GM19395 (cell line): ENCODE measurements around the gene LHPP.

Source experiments
- ATAC-seq: cut with Tn5 transposase; IDR thresholded peaks from one replicate; pipeline ENCODE4 v1.9.1; 2021; ENCODE audit warnings: mild to moderate bottlenecking, moderate library complexity; ENCODE audit not compliant: unreplicated experiment

Gene LHPP

DNA sequence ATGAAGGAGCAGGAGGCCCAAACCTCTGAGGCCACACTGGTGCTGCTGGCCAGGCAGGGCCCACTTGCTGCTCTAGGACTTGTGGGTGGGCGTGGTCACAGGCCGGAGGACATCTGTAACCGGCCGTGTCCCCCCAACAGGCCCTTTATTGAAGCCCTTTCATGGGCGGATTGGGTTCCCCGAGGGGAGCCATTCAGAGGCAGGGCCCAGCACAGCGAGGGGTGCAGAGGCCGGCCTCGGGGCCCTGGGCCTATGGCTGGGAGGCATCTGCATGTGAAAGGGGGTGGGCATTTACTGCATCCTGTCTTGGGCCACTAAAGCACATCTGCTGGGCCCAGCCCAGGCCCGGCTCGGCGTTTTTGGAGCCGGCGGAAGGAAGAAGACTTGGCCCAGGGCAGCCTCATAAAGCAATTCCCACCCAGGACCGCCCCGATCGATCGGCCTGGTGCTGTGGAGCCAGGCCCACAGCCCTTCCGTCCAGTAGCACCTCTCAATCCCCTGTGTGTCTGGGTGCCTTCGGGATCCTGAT lies 8.4 kb downstream of the LHPP start:
- no peak for ATAC-seq

DNA sequence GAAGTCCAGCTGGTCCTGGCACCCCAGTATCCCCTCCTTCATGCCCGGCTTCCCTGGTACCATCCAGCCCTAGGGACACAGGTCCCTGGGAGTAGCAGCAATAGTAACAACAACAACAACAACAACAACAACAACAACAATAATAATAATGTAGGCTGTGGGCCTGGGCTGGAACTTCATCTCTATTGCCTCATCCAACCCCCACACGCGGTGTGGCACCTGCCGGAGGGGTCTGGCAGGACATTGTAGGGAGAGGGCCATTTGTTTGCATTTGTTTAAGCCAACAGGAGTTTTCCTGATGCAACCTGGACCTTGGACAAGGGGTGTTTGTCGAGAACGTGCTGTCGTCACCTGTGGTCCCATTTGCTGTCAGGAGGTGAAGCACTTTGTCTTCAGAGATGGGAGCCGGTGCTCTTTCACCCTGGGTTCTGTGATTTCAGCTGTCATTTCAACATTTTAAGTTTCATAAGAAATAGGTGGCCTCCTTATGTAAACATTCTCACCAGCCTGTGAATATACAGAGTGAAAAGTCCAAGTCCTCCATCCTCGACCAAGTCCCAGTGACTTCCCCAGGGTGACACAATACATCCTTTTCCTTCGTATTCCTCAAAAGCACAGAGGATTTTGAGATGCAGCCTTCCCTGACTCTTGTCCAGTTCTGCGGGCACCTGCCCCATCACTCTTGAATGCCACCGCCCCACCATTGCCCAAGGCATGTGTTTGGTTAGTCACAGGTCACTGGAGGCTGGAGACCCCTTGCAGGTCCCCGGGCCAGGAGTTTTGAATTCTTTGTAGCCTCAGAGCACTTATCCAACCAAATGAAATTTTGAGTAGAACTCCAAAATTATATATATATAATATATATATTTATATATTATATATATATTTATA lies 9.2 kb downstream of the LHPP start:
- no peak for ATAC-seq

DNA sequence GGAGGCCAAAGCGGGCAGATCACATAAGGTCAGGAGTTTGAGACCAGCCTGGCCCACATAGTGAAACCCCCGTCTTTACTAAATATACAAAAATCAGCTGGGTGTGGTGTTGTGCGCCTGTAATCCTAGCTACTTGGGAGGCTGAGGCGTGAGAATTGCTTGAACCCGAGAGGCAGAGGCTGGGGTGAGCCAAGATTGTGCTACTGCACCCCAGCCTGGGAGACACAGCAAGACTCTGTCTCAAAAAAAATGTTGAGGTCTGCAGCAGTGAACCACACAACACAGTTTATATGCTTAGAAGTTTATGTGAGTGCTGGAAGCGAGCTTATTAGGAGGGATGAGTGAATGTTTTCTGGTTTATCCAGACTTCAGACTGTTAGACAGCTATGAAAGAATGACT lies 10.4 kb downstream of the LHPP start:
- ATAC-seq, result no peak

DNA sequence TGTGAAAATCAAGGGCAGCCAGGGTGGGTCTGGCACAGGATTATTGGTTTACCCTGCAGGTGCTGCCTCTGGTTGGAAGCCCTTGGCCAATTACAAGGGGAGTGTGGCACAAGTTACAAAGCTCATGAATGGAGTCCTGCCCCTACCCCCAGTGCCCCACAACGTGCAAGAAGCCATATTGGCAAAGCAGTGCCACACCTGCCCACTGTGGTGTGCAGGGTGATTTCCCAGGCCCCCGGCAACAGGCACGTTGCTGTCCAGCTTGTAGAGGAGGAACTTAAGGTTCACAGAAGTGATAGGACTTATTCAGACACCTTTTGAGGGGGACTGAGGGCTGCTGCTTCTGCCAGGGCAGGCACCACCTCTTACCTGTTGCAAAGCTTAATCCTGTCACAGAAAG lies 11.4 kb downstream of the LHPP start:
- ATAC-seq, result no peak

DNA sequence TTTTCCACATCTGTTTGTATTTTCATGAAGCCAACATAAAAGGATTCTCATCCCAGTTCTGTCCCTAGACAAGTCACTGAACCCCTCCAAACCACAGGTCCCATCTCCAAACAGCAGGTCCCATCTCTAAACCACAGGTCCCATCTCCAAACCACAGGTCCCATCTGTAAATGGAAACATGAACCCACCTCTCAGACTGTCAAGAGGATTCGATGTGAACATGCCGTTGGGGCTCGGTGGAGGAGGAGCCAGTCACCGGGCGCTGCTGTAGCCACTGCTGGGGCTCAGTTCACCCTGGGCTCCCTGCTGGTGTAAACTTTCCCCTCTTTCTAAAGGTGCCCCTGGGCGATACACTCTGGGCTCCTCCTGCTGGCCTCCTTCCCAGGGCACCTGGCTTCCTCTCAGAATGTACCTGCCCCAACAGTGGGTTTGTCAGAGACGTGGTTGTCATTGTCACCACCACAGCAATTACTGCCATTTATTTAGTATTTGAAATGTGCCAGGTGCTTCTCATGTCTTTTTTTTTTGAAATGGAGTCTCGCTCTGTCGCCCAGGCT lies 13.0 kb downstream of the LHPP start:
- no peak for ATAC-seq

DNA sequence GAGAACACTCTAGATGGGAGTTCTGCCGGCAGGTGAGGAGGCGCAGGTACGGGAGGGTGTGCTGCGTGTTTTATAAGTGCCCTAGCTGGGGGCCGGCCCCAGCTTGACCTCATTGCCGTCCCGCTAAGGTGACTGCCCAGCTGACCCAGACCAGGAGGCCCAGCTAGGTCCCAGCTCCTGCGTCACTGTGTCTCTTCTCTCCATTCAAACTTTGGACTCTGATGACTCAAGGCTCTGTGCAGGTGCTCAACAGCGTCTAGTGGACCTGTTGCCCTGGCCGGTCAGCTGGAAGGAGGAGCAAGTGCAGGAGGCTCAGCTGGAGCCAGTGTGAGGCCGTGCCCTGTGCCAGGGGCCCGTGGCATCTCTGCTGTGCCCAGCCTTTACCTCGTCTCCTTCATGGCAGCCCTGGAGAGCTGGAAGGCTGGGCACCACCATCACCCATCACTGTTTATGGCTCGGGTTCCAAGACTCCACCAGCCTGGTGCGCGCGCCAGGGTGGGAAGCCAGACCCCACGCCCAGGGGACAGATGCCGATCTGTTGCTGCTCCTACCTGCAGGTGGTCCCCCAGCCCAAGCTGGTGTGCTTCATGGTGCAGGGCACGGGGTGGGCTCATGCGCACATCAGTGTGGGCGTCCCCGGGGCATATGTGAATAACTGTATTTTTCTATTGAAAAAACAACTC lies 14.6 kb downstream of the LHPP start:
- no peak for ATAC-seq

DNA sequence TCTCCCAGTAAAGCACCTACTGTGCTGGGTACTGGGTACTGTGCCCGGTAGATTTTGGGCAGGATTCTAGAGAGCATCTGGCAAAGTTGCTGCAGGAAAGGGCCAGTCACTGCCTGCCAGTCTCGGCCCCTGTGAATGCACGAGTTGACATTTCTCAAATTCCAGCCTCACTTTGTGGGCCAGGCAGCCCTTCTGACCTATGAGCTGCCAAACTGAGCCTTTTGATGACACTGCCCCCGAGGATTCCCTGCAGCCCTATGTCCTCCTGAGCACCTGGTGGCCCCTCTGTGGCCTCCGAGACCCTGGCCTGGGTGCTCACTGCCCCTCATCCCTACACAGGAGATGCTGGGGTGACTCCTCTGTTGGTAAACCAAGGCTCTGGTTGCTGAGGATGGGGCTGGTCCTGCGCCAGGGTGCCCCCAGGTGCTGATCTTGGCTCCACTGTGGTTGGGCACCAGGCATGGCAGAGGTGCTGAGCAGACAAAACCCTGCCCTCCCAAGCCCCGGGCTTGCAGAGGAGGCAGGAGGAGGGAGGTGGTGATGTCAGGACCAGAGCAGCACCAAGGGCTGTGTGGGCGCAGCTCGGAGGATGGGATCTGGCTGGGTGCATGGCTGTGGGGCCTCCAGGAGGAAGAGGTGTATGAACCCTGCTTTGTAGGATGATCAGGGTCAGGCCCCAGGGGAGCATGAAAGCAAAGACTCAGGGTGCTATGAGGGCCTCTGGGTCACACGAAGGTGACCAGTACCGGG lies 16.2 kb downstream of the LHPP start:
- ATAC-seq, result no peak

DNA sequence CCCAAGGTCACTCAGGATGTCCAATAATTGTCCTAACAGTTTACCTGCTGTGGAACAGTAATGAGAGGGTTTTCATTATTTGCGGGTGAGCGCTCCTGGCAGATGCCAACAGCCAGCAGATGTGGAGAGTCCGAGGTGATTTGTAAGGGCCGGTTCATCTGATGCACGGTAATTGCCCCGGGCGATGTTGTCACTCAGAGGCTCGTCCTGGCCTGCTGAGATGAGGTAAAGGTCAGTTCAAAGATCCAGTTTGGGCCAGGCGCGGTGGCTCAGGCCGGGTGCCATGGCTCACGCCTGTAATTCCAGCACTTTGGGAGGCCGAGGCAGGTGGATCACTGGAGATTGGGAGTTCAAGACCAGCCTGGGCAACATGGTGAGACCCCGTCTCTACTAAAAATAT lies 16.9 kb downstream of the LHPP start:
- no peak for ATAC-seq

DNA sequence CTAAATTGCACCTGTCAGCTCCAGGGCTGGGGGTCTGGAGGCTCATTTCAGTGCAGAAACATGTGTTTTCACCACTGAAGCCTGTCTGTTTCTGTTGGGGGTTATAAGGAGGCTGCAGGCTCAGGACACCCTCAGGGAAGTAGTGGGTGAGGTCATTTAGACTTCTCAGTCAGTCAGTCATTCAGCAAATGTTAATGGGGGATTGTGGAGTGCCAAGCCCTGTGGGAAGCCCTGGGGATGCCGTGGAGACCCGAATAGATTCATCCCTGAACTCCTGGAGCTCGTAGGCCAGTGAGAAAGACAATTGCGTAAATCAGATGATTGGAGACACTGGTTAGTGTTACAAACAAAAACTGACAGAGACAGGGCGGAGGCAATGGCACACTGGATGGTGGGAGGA lies 19.2 kb downstream of the LHPP start:
- ATAC-seq, result no peak

DNA sequence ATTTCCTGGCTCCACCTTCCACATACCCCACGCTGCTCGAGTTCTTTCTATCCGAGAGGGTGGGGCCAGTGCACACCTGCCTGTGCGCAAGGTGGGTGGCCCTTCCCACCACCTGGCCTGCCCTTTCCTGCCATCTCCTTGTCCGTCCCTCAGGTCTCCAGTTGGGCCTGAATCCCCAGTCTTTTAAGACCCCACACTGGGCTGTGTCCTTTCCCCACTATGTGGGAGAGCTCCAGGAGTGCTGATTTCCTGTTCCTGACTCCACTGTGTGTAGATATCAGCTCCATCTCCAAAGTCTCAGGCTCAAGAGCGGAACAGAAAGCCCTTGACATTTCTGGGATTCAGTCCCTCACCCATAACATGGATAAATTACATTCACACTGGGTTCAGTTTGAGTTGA lies 20.1 kb downstream of the LHPP start:
- no peak for ATAC-seq

DNA sequence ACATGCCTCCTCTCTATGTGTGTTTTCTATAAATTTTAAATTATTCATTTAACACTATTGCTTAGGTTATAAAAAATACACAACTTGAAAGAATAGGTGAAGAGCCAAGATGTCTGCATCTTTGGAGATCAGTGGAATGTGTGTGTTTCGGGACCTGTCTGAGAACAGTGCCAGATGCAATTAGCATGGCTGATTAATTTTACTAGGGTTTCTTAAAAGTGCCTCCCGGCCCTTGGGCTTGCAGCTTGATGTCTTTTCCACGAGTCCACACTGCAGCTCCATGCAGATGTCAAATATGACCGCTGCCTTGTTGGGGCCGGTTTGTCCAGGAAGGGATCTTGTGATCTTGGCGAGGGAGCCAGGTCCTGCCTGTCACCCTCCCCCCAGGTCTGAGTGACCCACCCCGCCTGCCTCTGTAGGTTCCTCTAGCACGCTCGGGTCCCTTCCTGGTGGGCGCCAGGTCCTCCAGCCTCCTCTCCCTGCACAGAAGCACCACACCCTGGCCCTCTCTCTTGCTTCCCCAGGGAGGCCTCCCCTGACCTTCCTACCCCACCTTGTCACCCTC lies 20.7 kb downstream of the LHPP start:
- ATAC-seq, result no peak

DNA sequence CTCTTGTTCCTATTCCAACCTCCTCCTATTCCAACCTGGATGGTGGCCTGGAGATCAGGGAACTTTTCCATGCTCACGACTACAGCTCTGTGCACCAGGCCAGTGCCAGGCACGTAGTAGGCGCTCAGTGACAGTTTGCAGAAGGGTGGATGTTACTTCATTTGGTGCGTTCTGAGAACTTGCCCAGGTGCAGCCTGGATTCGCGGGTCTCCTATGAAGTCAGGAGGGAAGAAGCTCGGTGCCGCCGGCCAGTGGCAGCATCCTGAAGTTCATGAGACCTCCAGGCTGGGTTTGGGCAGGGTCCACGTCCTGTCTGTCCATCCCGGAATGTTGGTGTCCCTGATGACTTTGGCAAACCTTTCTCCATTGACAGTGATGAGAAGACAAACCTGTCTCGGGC lies 21.3 kb downstream of the LHPP start:
- no peak for ATAC-seq

DNA sequence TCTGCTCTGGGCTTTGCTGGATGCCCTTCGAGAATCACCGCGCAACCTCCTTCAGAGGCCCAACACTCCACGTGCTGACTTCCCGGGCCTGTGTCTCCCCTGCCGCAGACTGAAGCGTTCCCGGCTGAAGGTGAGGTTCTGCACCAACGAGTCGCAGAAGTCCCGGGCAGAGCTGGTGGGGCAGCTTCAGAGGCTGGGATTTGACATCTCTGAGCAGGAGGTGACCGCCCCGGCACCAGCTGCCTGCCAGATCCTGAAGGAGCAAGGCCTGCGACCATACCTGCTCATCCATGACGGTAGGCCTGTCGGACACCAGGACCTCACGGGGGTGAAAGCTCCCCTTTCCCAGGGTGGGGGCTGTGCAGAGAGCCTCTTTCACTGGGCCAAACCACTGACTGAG lies 22.4 kb downstream of the LHPP start:
- ATAC-seq, result no peak

DNA sequence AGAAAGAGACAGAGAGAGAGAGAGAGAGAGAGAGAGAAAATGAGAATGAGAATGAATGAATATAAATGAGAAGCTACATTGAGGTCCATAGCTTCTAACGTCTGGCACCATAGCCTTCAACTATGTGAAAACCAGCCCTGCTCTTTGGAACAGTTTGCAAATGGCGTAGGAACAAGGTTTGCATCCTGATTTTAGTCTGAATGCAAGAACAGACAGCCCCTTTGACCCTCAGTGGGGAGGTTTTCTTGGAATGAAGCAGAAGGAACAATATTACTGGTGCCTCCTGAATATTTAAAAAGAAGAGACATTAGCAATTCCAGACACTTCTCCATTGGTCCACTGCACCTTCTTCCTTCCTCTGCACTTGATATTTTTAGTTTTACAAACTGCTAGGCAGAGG lies 23.0 kb downstream of the LHPP start:
- ATAC-seq, result no peak

DNA sequence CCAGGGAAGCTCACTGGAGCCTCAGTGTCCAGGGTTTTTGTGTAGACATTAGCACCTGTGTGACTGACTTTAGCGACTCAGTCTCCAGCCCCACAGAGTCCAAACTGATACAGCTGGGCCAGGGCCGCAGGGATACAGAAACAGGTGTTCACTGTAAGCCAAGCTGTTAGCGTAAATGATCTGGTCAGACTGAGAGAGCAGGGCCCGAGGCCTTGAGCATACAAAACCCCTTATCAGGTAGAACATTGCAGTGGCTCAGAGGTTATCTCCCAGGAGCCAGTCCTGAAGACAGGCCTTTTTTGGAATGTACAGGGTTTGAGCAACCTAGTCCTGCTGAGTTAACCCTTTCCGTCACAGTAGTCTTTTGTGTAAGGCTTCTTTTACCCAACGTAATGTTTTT lies 25.0 kb downstream of the LHPP start:
- ATAC-seq, result no peak

DNA sequence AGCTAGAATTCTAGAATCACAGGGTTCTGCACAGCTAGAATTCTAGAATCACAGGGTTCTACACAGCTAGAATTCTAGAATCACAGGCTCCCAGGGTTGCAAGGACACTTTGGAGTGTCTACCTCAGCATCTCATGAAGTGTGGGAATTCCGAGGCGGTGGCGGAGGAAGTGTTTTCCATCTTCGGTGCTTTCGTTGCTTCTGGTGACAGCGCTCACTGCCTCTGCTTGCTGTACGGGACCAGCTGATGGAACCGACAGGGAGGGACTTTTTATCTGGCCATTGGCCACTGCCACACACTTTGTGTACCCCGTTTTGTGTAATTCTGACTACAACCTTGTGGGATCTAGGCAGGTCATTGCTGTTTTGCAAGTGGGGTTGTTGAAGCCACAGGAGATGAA lies 29.5 kb downstream of the LHPP start:
- ATAC-seq, result no peak

DNA sequence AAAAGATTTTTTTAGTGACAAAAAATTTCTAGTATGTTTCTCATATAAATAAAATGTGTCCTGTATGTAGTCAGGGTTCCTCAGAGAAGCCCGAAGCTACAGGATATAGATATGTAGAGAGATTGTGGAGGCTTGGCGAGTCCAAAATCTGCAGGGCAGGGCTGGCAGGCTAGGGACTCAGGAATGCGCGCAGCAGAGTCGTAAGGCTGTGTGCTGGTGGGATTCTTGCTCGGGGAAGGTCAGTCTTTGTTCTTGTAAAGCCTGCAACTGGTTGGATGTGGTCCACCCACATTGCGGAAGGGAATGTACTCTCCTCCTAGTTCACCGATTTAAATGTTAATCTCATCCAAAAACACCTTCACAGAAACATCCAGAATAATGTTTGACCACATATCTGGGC lies 30.6 kb downstream of the LHPP start:
- no peak for ATAC-seq

DNA sequence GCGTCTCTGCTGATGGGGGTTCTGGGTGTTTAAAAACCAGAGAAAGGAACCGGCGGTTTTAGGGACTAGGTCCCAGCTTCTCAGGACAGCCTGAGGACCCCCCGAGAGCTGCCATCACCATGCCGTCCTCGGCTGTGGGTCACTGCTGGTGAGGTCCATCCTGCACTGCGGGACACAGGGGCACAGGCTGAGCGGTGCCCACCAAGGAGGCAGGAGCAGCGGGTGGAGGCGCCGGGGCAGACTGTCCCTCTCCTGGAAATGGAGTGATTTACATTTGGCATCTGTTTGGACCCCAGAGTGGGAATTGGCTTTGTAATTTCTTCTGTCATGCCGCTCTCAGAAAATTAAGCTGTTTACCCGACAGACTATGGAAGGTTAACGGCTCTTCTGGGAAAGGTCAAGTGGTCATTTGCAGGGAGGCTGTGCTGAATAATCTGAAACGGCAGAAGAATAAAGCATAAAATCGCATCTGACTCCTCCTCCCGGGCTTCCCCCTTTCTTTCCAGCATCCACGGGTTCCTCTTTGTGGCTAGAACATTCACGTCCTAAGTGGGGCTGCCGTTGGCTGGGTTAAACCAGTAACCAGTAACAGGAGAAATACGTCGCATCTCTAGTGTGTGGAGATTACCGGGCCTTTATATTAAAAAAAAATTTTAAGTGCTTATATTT lies 31.7 kb downstream of the LHPP start:
- ATAC-seq, result no peak

DNA sequence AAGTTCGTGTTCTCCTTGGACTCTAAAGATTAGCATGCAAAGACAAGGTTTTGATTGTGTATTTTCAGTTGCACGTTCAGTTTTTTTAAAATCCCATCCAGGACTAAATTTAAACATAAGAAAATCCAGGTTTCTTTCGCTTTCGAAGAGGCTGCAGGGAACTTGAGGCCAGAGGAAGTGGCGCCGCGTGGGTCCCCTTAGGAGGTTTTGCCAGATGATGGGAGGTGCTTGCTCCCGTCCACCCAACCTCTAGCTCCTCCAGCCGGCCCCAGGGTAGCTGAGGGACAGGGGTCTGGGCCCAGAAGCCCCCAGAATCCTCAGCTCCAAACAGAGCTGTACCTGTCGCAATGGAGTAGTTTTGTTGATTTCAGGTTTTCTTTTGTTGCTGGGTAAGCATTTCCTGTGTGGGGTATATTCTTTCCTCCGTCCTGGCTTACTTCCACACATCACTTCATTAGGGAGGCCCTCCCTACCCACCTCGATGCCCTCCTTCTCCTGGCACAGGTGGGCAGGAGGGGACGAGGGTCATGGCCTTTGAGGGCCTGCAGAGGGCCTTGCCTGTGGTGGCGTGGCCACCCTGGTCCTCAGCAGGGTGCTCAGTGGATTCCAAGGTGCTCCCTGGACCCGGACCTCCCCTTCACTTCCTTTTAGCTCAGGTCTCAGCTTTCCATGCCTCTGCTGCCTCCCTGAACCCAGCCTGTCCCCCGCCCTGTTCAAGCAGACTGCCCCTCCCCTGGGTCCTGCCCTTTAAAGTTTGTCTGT lies 32.6 kb downstream of the LHPP start:
- ATAC-seq, result no peak

DNA sequence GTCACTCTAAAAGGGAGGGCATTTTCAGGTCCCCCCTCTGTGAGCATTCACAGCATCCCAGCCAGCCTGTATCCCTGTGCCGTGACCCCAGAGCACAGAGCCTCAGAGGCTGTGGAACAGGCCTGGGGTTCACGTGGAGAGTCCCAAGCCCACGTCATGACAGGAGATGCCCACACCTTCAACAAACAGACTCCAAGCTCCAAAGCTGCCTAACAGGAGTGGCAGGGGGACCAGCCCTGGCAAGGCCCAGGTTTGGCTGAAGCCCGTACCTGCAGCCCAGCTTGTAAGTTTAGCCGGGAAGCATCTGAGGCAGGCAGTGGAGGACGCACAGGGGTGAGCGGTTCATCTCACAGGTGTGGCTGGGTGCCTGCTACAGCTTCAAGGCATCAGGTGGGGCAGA lies 33.5 kb downstream of the LHPP start:
- no peak for ATAC-seq
